ENCODE measurements around the gene CCSER1.

CCSER1 gene

GRCh38 chr4:90219822-90220221, 92.6 kb downstream of the CCSER1 start:
- no peaks in the 10 kb centered on the region for H3K79me2 ChIP-seq (ENCODE audit: insufficient read depth, low read length)
- H3K27ac ChIP-seq (ENCODE audit: low read depth, low read length): no peak overlapping the region
- no peaks in the 10 kb centered on the region for H3F3A ChIP-seq (ENCODE audit: insufficient read depth)
- no peak overlapping the region for H3K4me3 ChIP-seq (ENCODE audit: insufficient read depth, low read length, poor library complexity, severe bottlenecking)
- no peak overlapping the region for H2AFZ ChIP-seq (ENCODE audit: low read depth, low read length, severe bottlenecking)
- H4K20me1 ChIP-seq (ENCODE audit: low read depth, low read length): no peaks in the 10 kb centered on the region
- H3K9me2 ChIP-seq (replicated peaks; ENCODE audit: insufficient read depth, low read length): no peaks in the 10 kb centered on the region
- TF ChIP-seq EZH2phosphoT487 (conservative IDR thresholded peaks at IDR 0.05; ENCODE audit: low read length): no peak
- TF ChIP-seq, protein P1, sequence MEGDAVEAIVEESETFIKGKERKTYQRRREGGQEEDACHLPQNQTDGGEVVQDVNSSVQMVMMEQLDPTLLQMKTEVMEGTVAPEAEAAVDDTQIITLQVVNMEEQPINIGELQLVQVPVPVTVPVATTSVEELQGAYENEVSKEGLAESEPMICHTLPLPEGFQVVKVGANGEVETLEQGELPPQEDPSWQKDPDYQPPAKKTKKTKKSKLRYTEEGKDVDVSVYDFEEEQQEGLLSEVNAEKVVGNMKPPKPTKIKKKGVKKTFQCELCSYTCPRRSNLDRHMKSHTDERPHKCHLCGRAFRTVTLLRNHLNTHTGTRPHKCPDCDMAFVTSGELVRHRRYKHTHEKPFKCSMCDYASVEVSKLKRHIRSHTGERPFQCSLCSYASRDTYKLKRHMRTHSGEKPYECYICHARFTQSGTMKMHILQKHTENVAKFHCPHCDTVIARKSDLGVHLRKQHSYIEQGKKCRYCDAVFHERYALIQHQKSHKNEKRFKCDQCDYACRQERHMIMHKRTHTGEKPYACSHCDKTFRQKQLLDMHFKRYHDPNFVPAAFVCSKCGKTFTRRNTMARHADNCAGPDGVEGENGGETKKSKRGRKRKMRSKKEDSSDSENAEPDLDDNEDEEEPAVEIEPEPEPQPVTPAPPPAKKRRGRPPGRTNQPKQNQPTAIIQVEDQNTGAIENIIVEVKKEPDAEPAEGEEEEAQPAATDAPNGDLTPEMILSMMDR (IDR thresholded peaks at IDR 0.05; ENCODE audit: insufficient read depth, low read length, poor library complexity, severe bottlenecking): no peak
- H3K4me2 ChIP-seq (ENCODE audit: low read depth, low read length, poor library complexity, severe bottlenecking): no peak overlapping the region
- H3K27me3 ChIP-seq (ENCODE audit: low read length): no peaks in the 10 kb centered on the region
- no peak overlapping the region for H3K9ac ChIP-seq (ENCODE audit: low read length)
- no peaks in the 10 kb centered on the region for H3K36me3 ChIP-seq (ENCODE audit: low read length)
- no peaks in the 10 kb centered on the region for H3K9me3 ChIP-seq (ENCODE audit: insufficient read depth, low read length)

DNA sequence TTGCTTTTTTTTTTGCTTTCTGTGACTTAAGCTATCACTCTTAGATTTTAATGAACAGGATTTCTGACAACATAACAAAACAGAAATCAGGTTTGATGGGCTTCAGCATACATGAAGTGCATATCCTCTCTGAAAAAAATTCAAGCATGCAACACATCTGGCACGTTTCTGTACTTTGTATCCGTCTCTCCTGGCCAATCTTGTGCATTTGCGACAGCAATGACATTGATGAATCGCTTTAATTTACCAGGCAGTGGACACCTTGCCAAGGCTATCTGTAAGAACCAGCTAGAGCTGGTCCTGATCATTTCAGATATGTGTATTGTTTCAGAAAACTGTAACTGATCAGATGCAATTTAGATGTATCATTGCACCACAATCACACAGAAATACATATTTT, 93.3 kb downstream of the CCSER1 start:
- no peak overlapping the region for H2AFZ ChIP-seq (ENCODE audit: low read depth, low read length, severe bottlenecking)
- H3K9me3 ChIP-seq (ENCODE audit: insufficient read depth, low read length): no peaks in the 10 kb centered on the region
- no peaks in the 10 kb centered on the region for H3K9me2 ChIP-seq (replicated peaks; ENCODE audit: insufficient read depth, low read length)
- no peak overlapping the region for H3K4me2 ChIP-seq (ENCODE audit: low read depth, low read length, poor library complexity, severe bottlenecking)
- no peaks in the 10 kb centered on the region for H3K36me3 ChIP-seq (ENCODE audit: low read length)
- H3K27me3 ChIP-seq (ENCODE audit: low read length): no peaks in the 10 kb centered on the region
- no peaks in the 10 kb centered on the region for H3F3A ChIP-seq (ENCODE audit: insufficient read depth)
- H4K20me1 ChIP-seq (ENCODE audit: low read depth, low read length): no peaks in the 10 kb centered on the region
- no peak overlapping the region for H3K27ac ChIP-seq (ENCODE audit: low read depth, low read length)
- TF ChIP-seq, protein P1 (IDR thresholded peaks at IDR 0.05; ENCODE audit: insufficient read depth, low read length, poor library complexity, severe bottlenecking): no peak
- TF ChIP-seq EZH2phosphoT487 (conservative IDR thresholded peaks at IDR 0.05; ENCODE audit: low read length): no peak
- H3K9ac ChIP-seq (ENCODE audit: low read length): no peak overlapping the region
- H3K4me3 ChIP-seq (ENCODE audit: insufficient read depth, low read length, poor library complexity, severe bottlenecking): no peak overlapping the region
- no peaks in the 10 kb centered on the region for H3K79me2 ChIP-seq (ENCODE audit: insufficient read depth, low read length)

- Histone ChIP-seq H3K9me2 (replicated peaks; ENCODE audit: insufficient read depth, low read length) (no peaks in the 10 kb centered on the region), H3F3A (ENCODE audit: insufficient read depth) (no peaks in the 10 kb centered on the region), H2AFZ (ENCODE audit: low read depth, low read length, severe bottlenecking) (no peak overlapping the region), H3K36me3 (ENCODE audit: low read length) (no peaks in the 10 kb centered on the region), H3K27ac (ENCODE audit: low read depth, low read length) (no peak overlapping the region), H3K9me3 (ENCODE audit: insufficient read depth, low read length) (no peaks in the 10 kb centered on the region), H4K20me1 (ENCODE audit: low read depth, low read length) (no peaks in the 10 kb centered on the region), H3K4me2 (ENCODE audit: low read depth, low read length, poor library complexity, severe bottlenecking) (no peak overlapping the region), H3K9ac (ENCODE audit: low read length) (no peak overlapping the region), H3K27me3 (ENCODE audit: low read length) (no peaks in the 10 kb centered on the region), H3K79me2 (ENCODE audit: insufficient read depth, low read length) (no peaks in the 10 kb centered on the region), H3K4me3 (ENCODE audit: insufficient read depth, low read length, poor library complexity, severe bottlenecking) (no peak overlapping the region)
- TF ChIP-seq EZH2phosphoT487 (conservative IDR thresholded peaks at IDR 0.05; ENCODE audit: low read length): no peak
- TF ChIP-seq, protein P1 (IDR thresholded peaks at IDR 0.05; ENCODE audit: insufficient read depth, low read length, poor library complexity, severe bottlenecking): no peak
These were observed 99.5 kb downstream of the CCSER1 start for GRCh38 chr4:90226734-90227133.

Data from SU-DHL-6 (cell line).